Common myeloid progenitor, CD34-positive (primary cell): ENCODE results near the gene LMO7.
"Not testable (repeated sequence)": the region's sequence is repeated elsewhere in the genome, so short reads cannot be mapped to it uniquely, and the experiment has no call there.

Experiments used
- CTCF ChIA-PET: fragments of 350-600 bp; sonication (Branson Sonifier 250); formaldehyde crosslinking; loops from one replicate; lab custom pipeline; 2021; ENCODE audit warnings: antibody characterized with exemption; lab: Charles Lee
- POLR2A ChIA-PET: fragments of 350-600 bp; sonication (Branson Sonifier 250); formaldehyde crosslinking; loops from one replicate; lab custom pipeline; 2021; ENCODE audit warnings: antibody characterized with exemption; lab: Charles Lee
- DNase-seq, 3 donors: peaks; one replicate each; pipeline versions ENCODE4 v3.0.0 to v3.0.0-alpha.2; 2013
- H3K27ac ChIP-seq, 2 experiments: 1 replicate in 1 of 2; 2 replicates in 1 of 2; pipeline ENCODE4 v1.7.0; 2013; ENCODE audit warnings: inconsistent platforms in 2 of 2, low read length in 2 of 2, mild to moderate bottlenecking in 2 of 2, low read depth in 1 of 2, moderate library complexity in 1 of 2; ENCODE audit not compliant: severe bottlenecking in 2 of 2, insufficient read depth in 1 of 2, poor library complexity in 1 of 2
- H3K27me3 ChIP-seq, 5 experiments: replicated peaks in 2 of 5; 1 replicate in 3 of 5; 2 replicates in 2 of 5; pipeline versions ENCODE4 v1.6.1 to v1.7.0; 2013; ENCODE audit warnings: low read length in 4 of 5, mild to moderate bottlenecking in 2 of 5, moderate library complexity in 2 of 5, inconsistent platforms in 1 of 5; ENCODE audit not compliant: insufficient read depth in 5 of 5, control insufficient read depth in 4 of 5
- H3K36me3 ChIP-seq, 4 experiments: 1 replicate in 2 of 4; 2 replicates in 2 of 4; pipeline versions ENCODE4 v1.6.1 to v1.7.0; 2013; ENCODE audit warnings: low read length in 3 of 4, control low read depth in 1 of 4, mild to moderate bottlenecking in 1 of 4; ENCODE audit not compliant: control insufficient read depth in 4 of 4, insufficient read depth in 4 of 4
- H3K4me1 ChIP-seq, 4 experiments: 1 replicate in 3 of 4; 2 replicates in 1 of 4; pipeline versions ENCODE4 v1.6.1 to v1.7.1; 2013; ENCODE audit warnings: low read length in 3 of 4, mild to moderate bottlenecking in 3 of 4, control low read depth in 1 of 4, inconsistent platforms in 1 of 4, moderate library complexity in 1 of 4; ENCODE audit not compliant: control insufficient read depth in 4 of 4, insufficient read depth in 4 of 4; ENCODE audit errors: control extremely low read depth in 1 of 4
- H3K4me3 ChIP-seq, 7 experiments: 1 replicate in 4 of 7; 2 replicates in 3 of 7; pipeline versions ENCODE4 v1.5.1 to v1.7.0; 2013; ENCODE audit warnings: mild to moderate bottlenecking in 7 of 7, low read length in 6 of 7, moderate library complexity in 6 of 7, inconsistent platforms in 2 of 7, low read depth in 2 of 7, control low read depth in 1 of 7; ENCODE audit not compliant: insufficient read depth in 4 of 7, control insufficient read depth in 1 of 7; ENCODE audit errors: extremely low read depth in 1 of 7
- H3K9me3 ChIP-seq, 5 experiments: 1 replicate in 4 of 5; 2 replicates in 1 of 5; pipeline versions ENCODE4 v1.6.1 to v1.7.1; 2013; ENCODE audit warnings: low read length in 4 of 5, mild to moderate bottlenecking in 2 of 5, inconsistent platforms in 1 of 5, low read depth in 1 of 5, moderate library complexity in 1 of 5; ENCODE audit not compliant: control insufficient read depth in 4 of 5, insufficient read depth in 2 of 5; ENCODE audit errors: control extremely low read depth in 1 of 5
- WGBS: methylation state at CpG from one replicate; pipeline ENCODE4 v1.1.5; 2013; ENCODE audit not compliant: insufficient coverage; 5-methylcytosine and 5-hydroxymethylcytosine counted together

Gene LMO7

GRCh38 chr13:75679459-75679858, 43.3 kb downstream of the LMO7 start:
- ChIA-PET CTCF (interaction anchor here (1.0 to 1.9 kb wide), 2 partner anchors 8 to 190 kb away, joined by 3 to 5 read pairs; no protein-coding TSS in a partner anchor), POLR2A (no interaction called here)
- DNase-seq = no peak
- peaks cover 0 to 2% (median 0%) of the 10 kb centered on the region in 5 experiments for H3K9me3 ChIP-seq
- H3K27me3 ChIP-seq = no peaks in the 10 kb centered on the region
- H3K36me3 ChIP-seq = no peaks in the 10 kb centered on the region
- H3K27ac ChIP-seq = no peak overlapping the region
- H3K4me3 ChIP-seq = no peak overlapping the region
- 100% methylated on average over 1 of the region's 1 CpG for WGBS
- H3K4me1 ChIP-seq = no peaks in the 10 kb centered on the region

GRCh38 chr13:75680251-75680650, 44.1 kb downstream of the LMO7 start:
- H3K4me3 ChIP-seq, H3K27me3 ChIP-seq, H3K4me1 ChIP-seq, H3K27ac ChIP-seq, DNase-seq, H3K9me3 ChIP-seq, H3K36me3 ChIP-seq, POLR2A ChIA-PET: not testable (repeated sequence)
- CTCF ChIA-PET = interaction anchor here (1.9 kb wide), 1 partner anchor 8 kb away, joined by 5 read pairs; no protein-coding TSS in a partner anchor
- no CpG with 5 or more reads among the region's 2 CpGs for WGBS

- POLR2A ChIA-PET = no interaction called here
- WGBS = no CpG with 5 or more reads among the region's 1 CpG
- Histone ChIP-seq H3K36me3 (no peaks in the 10 kb centered on the region), H3K4me3 (no peak overlapping the region), H3K27me3 (no peaks in the 10 kb centered on the region), H3K9me3 (peaks cover 0 to 2% (median 0%) of the 10 kb centered on the region in 5 experiments), H3K4me1 (no peaks in the 10 kb centered on the region), H3K27ac (no peak overlapping the region)
- CTCF ChIA-PET = interaction anchor here (0.9 kb wide), 1 partner anchor 9 kb away, joined by 3 read pairs; no protein-coding TSS in a partner anchor
- peak in 1 of 3 donors; percentile 12 for DNase-seq
These were observed 46.2 kb downstream of the LMO7 start for GRCh38 chr13:75682326-75682725.

DNA sequence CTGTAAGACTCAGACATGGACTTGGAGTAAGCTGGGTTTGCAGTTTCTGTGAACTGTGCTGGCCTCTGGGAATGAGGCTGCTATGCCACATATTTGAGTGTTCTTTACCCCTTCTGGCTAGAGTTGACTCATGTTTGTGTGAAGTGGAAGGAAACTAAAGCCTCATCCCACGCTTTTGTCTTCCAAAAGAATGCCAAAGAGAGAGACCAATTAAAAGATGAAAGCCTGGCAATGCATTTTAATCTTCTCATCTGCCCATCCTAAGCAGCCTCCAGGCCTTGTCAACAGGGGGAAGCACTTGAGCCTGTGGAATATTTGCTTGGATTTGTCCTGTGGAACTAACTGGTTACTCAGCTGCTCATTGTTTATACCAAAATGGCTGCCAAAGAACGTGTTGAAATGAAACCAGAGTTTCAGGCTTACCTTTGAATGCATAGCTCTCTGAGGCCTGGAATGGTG, 49.1 kb downstream of the LMO7 start:
- no peak overlapping the region for H3K27ac ChIP-seq
- no peaks in the 10 kb centered on the region for H3K27me3 ChIP-seq
- no peak overlapping the region for H3K4me3 ChIP-seq
- no peaks in the 10 kb centered on the region for H3K4me1 ChIP-seq
- ChIA-PET CTCF (interaction anchor here (1.1 to 3.1 kb wide), 3 partner anchors 10 to 107 kb away, joined by 3 to 18 read pairs (median 4); no protein-coding TSS in a partner anchor), POLR2A (no interaction called here)
- H3K36me3 ChIP-seq = no peaks in the 10 kb centered on the region
- DNase-seq = no peak
- H3K9me3 ChIP-seq = peaks cover 0 to 2% (median 0%) of the 10 kb centered on the region in 5 experiments
- WGBS = no CpG with 5 or more reads among the region's 2 CpGs

- POLR2A ChIA-PET = no interaction called here
- no peak overlapping the region for H3K4me3 ChIP-seq
- H3K9me3 ChIP-seq = no peaks in the 10 kb centered on the region
- CTCF ChIA-PET = interaction anchor here (0.8 to 2.0 kb wide), 11 partner anchors 8 to 1217 kb away, joined by 3 to 10 read pairs (median 4); no protein-coding TSS in a partner anchor
- H3K36me3 ChIP-seq = no peaks in the 10 kb centered on the region
- no peak overlapping the region for H3K27ac ChIP-seq
- H3K27me3 ChIP-seq = no peaks in the 10 kb centered on the region
- peak; percentile 8 to 19 (median 11) for DNase-seq
- no peaks in the 10 kb centered on the region for H3K4me1 ChIP-seq
These were observed 51.1 kb downstream of the LMO7 start for GRCh38 chr13:75687150-75687763.

GRCh38 chr13:75689686-75690085, 53.6 kb downstream of the LMO7 start:
- no peak overlapping the region for H3K4me3 ChIP-seq
- H3K9me3 ChIP-seq = no peaks in the 10 kb centered on the region
- H3K4me1 ChIP-seq = peaks cover 0 to 3% (median 0%) of the 10 kb centered on the region in 4 experiments
- H3K27me3 ChIP-seq = no peaks in the 10 kb centered on the region
- POLR2A ChIA-PET = no interaction called here
- 100% methylated on average over 3 of the region's 5 CpGs for WGBS
- CTCF ChIA-PET = interaction anchor here (0.6 to 1.0 kb wide), 2 partner anchors 24 to 180 kb away, joined by 3 read pairs; no protein-coding TSS in a partner anchor
- no peak overlapping the region for H3K27ac ChIP-seq
- no peaks in the 10 kb centered on the region for H3K36me3 ChIP-seq
- DNase-seq = no peak

- no peak for DNase-seq
- H3K27me3 ChIP-seq = no peaks in the 10 kb centered on the region
- H3K4me1 ChIP-seq = peaks cover 0 to 3% (median 0%) of the 10 kb centered on the region in 4 experiments
- ChIA-PET POLR2A (no interaction called here), CTCF (interaction anchor here (0.8 to 1.3 kb wide), 3 partner anchors 9 to 1307 kb away, joined by 3 read pairs; no protein-coding TSS in a partner anchor)
- no peaks in the 10 kb centered on the region for H3K36me3 ChIP-seq
- WGBS = 88% methylated on average over 1 of the region's 1 CpG
- no peaks in the 10 kb centered on the region for H3K9me3 ChIP-seq
- H3K27ac ChIP-seq = no peak overlapping the region
- no peak overlapping the region for H3K4me3 ChIP-seq
These were observed 54.5 kb downstream of the LMO7 start for GRCh38 chr13:75690607-75691006.
